IMR-90 (cell line): Measurements from ENCODE around the gene PSEN2. TPM values are rescaled to one million over a fixed set of nuclear protein-coding genes. Genes with fewer than 3 reads are reported as not detected.

Experiments
- ATAC-seq: fragments of 200-7000 bp; cut with Tn5 transposase; 2 replicates; pipeline ENCODE4 v1.9.1; 2020; ENCODE audit warnings: low read depth, mild to moderate bottlenecking, moderate library complexity
- BruUV-seq: library from RNA; stranded (reverse); fragments of 400-500 nt; replicated peaks from 2 replicates; lab custom pipeline; 2021; lab: Mats Ljungman, UMichigan
- CTCF ChIA-PET: fragments of 300-600 bp; formaldehyde crosslinking; extraction: SDS; loops from one replicate; lab custom pipeline; 2021; ENCODE audit warnings: antibody characterized with exemption; lab: Yijun Ruan, JAX
- POLR2A ChIA-PET: fragments of 300-600 bp; sonication (Branson Sonifier 250); formaldehyde crosslinking; loops from one replicate; lab custom pipeline; 2022; ENCODE audit warnings: antibody characterized with exemption; ENCODE audit not compliant: unreplicated experiment; lab: Charles Lee
- DNase-seq: peaks from one replicate; pipeline ENCODE4 v3.0.0; 2013
- H2AFZ ChIP-seq: replicated peaks from 2 replicates; pipeline ENCODE3; 2013; ENCODE audit warnings: low read length, mild to moderate bottlenecking; ENCODE audit not compliant: poor library complexity
- H2AK5ac ChIP-seq: 2 replicates; pipeline ENCODE4 v1.6.1; 2013; ENCODE audit warnings: low read depth, low read length, inconsistent platforms
- H2AK9ac ChIP-seq: replicated peaks from 2 replicates; pipeline ENCODE3; 2013; ENCODE audit warnings: mild to moderate bottlenecking, low read depth, low read length, moderate library complexity; ENCODE audit not compliant: poor library complexity
- H2BK120ac ChIP-seq: 2 replicates; pipeline ENCODE4 v1.6.1; 2013; ENCODE audit warnings: low read depth, low read length, inconsistent platforms
- H2BK15ac ChIP-seq: 3 replicates; pipeline ENCODE4 v1.6.1; 2013; ENCODE audit warnings: low read depth, low read length, inconsistent platforms
- H2BK20ac ChIP-seq: 2 replicates; pipeline ENCODE4 v1.6.1; 2013; ENCODE audit warnings: low read depth, mild to moderate bottlenecking, inconsistent platforms, low read length, moderate library complexity
- H2BK5ac ChIP-seq: 2 replicates; pipeline ENCODE4 v1.6.1; 2013; ENCODE audit warnings: mild to moderate bottlenecking, low read depth, low read length, inconsistent platforms; ENCODE audit not compliant: poor library complexity, severe bottlenecking
- H3K14ac ChIP-seq: replicated peaks from 2 replicates; pipeline ENCODE4 v1.6.1; 2013; ENCODE audit warnings: low read depth, low read length, inconsistent platforms
- H3K18ac ChIP-seq: 2 replicates; pipeline ENCODE4 v1.6.1; 2013; ENCODE audit warnings: low read depth, low read length, control low read depth
- H3K23ac ChIP-seq: 2 replicates; pipeline ENCODE4 v1.6.1; 2013; ENCODE audit warnings: low read depth, low read length, inconsistent platforms
- H3K27ac ChIP-seq: 2 replicates; pipeline ENCODE4 v1.5.1; 2013; ENCODE audit warnings: mild to moderate bottlenecking, control low read depth, low read length; ENCODE audit not compliant: insufficient read depth
- H3K27me3 ChIP-seq: 2 replicates; pipeline ENCODE4 v1.6.1; 2013; ENCODE audit warnings: low read length; ENCODE audit not compliant: control insufficient read depth, insufficient read depth
- H3K36me3 ChIP-seq: 2 replicates; pipeline ENCODE4 v1.6.1; 2013; ENCODE audit warnings: low read length, mixed read lengths; ENCODE audit not compliant: control insufficient read depth, insufficient read depth
- H3K4ac ChIP-seq: 2 replicates; pipeline ENCODE4 v1.6.1; 2013; ENCODE audit warnings: low read depth, low read length, inconsistent platforms
- H3K4me1 ChIP-seq: 2 replicates; pipeline ENCODE4 v1.6.1; 2013; ENCODE audit warnings: low read length, mixed read lengths; ENCODE audit not compliant: control insufficient read depth, insufficient read depth
- H3K4me2 ChIP-seq: 2 replicates; pipeline ENCODE4 v1.6.1; 2013; ENCODE audit warnings: low read depth, mild to moderate bottlenecking, control low read depth, low read length, moderate library complexity
- H3K4me3 ChIP-seq: 2 replicates; pipeline ENCODE4 v1.5.1; 2013; ENCODE audit warnings: low read depth, mild to moderate bottlenecking, control low read depth, low read length, moderate library complexity; ENCODE audit not compliant: insufficient read depth
- H3K56ac ChIP-seq: 2 replicates; pipeline ENCODE4 v1.6.1; 2013; ENCODE audit warnings: low read length, inconsistent platforms; ENCODE audit not compliant: insufficient read depth; ENCODE audit errors: extremely low read depth
- H3K79me1 ChIP-seq, 2 experiments: 2 replicates each; pipeline ENCODE4 v1.6.1; 2013; ENCODE audit warnings: low read length in 2 of 2, inconsistent platforms in 1 of 2, low read depth in 1 of 2
- H3K9ac ChIP-seq: 2 replicates; pipeline ENCODE4 v1.6.1; 2013; ENCODE audit warnings: low read depth, low read length, control low read depth
- H3K9me1 ChIP-seq: 2 replicates; pipeline ENCODE4 v1.6.1; 2013; ENCODE audit warnings: low read length, inconsistent platforms; ENCODE audit not compliant: insufficient read depth
- H3K9me3 ChIP-seq: 2 replicates; pipeline ENCODE4 v1.6.1; 2013; ENCODE audit warnings: low read length; ENCODE audit not compliant: control insufficient read depth, insufficient read depth
- H4K20me1 ChIP-seq: 2 replicates; pipeline ENCODE4 v1.6.1; 2013; ENCODE audit warnings: low read length, inconsistent platforms; ENCODE audit not compliant: insufficient read depth
- H4K5ac ChIP-seq: 2 replicates; pipeline ENCODE4 v1.6.1; 2013; ENCODE audit warnings: mild to moderate bottlenecking, low read depth, low read length, control low read depth
- H4K8ac ChIP-seq, 2 experiments: 2 replicates each; pipeline ENCODE4 v1.6.1; 2013; ENCODE audit warnings: low read depth in 2 of 2, low read length in 2 of 2, control low read depth in 1 of 2, inconsistent platforms in 1 of 2
- H4K91ac ChIP-seq: 2 replicates; pipeline ENCODE4 v1.6.1; 2013; ENCODE audit warnings: low read depth, low read length, inconsistent platforms; ENCODE audit not compliant: insufficient read depth
- BHLHE40 ChIP-seq: fragments of 150-350 bp; IDR thresholded peaks from 2 replicates; pipeline ENCODE4 v1.6.1; 2016; ENCODE audit warnings: mild to moderate bottlenecking, low read depth, low read length
- CEBPB ChIP-seq: IDR thresholded peaks from 2 replicates; pipeline ENCODE4 v1.6.1; 2012; ENCODE audit warnings: low read depth, low read length, improper control_type of control experiment
- CHD1 ChIP-seq: IDR thresholded peaks from 2 replicates; pipeline ENCODE4 v1.6.1; 2012; ENCODE audit warnings: low read depth, low read length, improper control_type of control experiment
- CTCF ChIP-seq: conservative IDR thresholded peaks from 2 replicates; pipeline ENCODE4 v1.5.1; 2012; ENCODE audit warnings: mild to moderate bottlenecking, low read depth, low read length, improper control_type of control experiment
- ELK1 ChIP-seq: fragments of 150-350 bp; IDR thresholded peaks from 2 replicates; pipeline ENCODE4 v1.6.1; 2016; ENCODE audit warnings: low read depth, mild to moderate bottlenecking, low read length, moderate library complexity, borderline replicate concordance
- FOS ChIP-seq: fragments of 150-350 bp; IDR thresholded peaks from 2 replicates; pipeline ENCODE4 v1.6.1; 2016; ENCODE audit warnings: low read depth, low read length
- MAFK ChIP-seq: IDR thresholded peaks from 2 replicates; pipeline ENCODE4 v1.6.1; 2012; ENCODE audit warnings: low read depth, low read length, improper control_type of control experiment
- MAZ ChIP-seq: IDR thresholded peaks from 2 replicates; pipeline ENCODE4 v1.6.1; 2012; ENCODE audit warnings: low read depth, mild to moderate bottlenecking, low read length, improper control_type of control experiment, moderate library complexity, borderline replicate concordance
- MXI1 ChIP-seq: IDR thresholded peaks from 2 replicates; pipeline ENCODE4 v1.6.1; 2012; ENCODE audit warnings: low read depth, mild to moderate bottlenecking, low read length, moderate library complexity, borderline replicate concordance
- NFE2L2 ChIP-seq: fragments of 150-350 bp; IDR thresholded peaks from 2 replicates; pipeline ENCODE4 v1.6.1; 2016; ENCODE audit warnings: low read depth, mild to moderate bottlenecking, low read length
- POLR2A ChIP-seq: IDR thresholded peaks from 2 replicates; pipeline ENCODE4 v1.6.1; 2012; ENCODE audit warnings: mild to moderate bottlenecking, low read depth, low read length
- RAD21 ChIP-seq: IDR thresholded peaks from 2 replicates; pipeline ENCODE4 v1.6.1; 2012; ENCODE audit warnings: low read length, improper control_type of control experiment
- RCOR1 ChIP-seq: IDR thresholded peaks from 2 replicates; pipeline ENCODE4 v1.6.1; 2012; ENCODE audit warnings: mild to moderate bottlenecking, low read length, improper control_type of control experiment; ENCODE audit not compliant: insufficient replicate concordance
- RFX5 ChIP-seq: IDR thresholded peaks from 2 replicates; pipeline ENCODE4 v1.8.0; 2012; ENCODE audit warnings: low read depth, mild to moderate bottlenecking, low read length, moderate library complexity
- SMC3 ChIP-seq: fragments of 150-350 bp; IDR thresholded peaks from 2 replicates; pipeline ENCODE4 v1.6.1; 2016; ENCODE audit warnings: low read depth, mild to moderate bottlenecking, antibody characterized with exemption, low read length, moderate library complexity
- USF2 ChIP-seq: fragments of 150-350 bp; IDR thresholded peaks from 2 replicates; pipeline ENCODE4 v1.6.1; 2017; ENCODE audit warnings: mild to moderate bottlenecking, antibody characterized with exemption, low read length, low read depth
- WGBS, 2 experiments: methylation state at CpG; one replicate each; pipeline versions ENCODE4 v1.1.5 to v1.1.7; 2013; ENCODE audit warnings: missing lambda C conversion rate in 2 of 2; ENCODE audit not compliant: insufficient read length in 1 of 2; ENCODE audit errors: extremely low coverage in 2 of 2; 5-methylcytosine and 5-hydroxymethylcytosine counted together
- dilution Hi-C: fragments of 300-500 bp; cut with HindIII; formaldehyde crosslinking; loops from one replicate; pipeline ENCODE4 v1.14.3; 2018; ENCODE audit warnings: low sequenced_read_pairs; ENCODE audit not compliant: unreplicated experiment
- in situ Hi-C: fragments of 300-500 bp; cut with MboI; formaldehyde crosslinking; loops from 3 replicates; pipeline ENCODE4 v1.14.3; 2019; ENCODE audit warnings: low sequenced_read_pairs, inconsistent platforms, mixed read lengths
- intact Hi-C: fragments of 100-400 bp; cut with micrococcal nuclease; formaldehyde crosslinking; loops from 2 replicates; pipeline ENCODE4 v1.10.0; 2022
- polyA plus RNA-seq, 3 experiments: library from polyadenylated mRNA; depleted of rRNA; stranded (reverse); fragments of >200 nt; gene quantifications; 2 replicates each; pipeline ENCODE4 v1.2.3, GENCODE V29; 2012; ENCODE audit warnings: low replicate concordance in 1 of 3
- total RNA-seq: library from RNA; depleted of rRNA; stranded (reverse); fragments of >200 nt; gene quantifications from 2 replicates; pipeline ENCODE4 v1.2.3, GENCODE V29; 2012

The PSEN2 gene
- total and polyA plus RNA-seq, 2 of the 4 experiments (the other 2 are of a cell fraction), result 15.0 to 24.4 TPM

- no CpG with 5 or more reads among the region's 3 CpGs for WGBS, 2 experiments
- ATAC-seq, result no peak
- in situ Hi-C loops, result no loop called here
These were observed 34.4 kb downstream of the PSEN2 start for GRCh38 chr1:226904772-226905171.

More at GRCh38 chr1:226904772-226905171, 34.4 kb downstream of the PSEN2 start:
- Histone ChIP-seq H3K4me2 (no peak overlapping the region), H2BK15ac (no peak overlapping the region), H3K9me1 (peaks cover 12% of the 10 kb centered on the region; the same call in 1 of the 2 replicates), H3K23ac (no peak overlapping the region), H4K5ac (no peak overlapping the region), H3K36me3 (no peaks in the 10 kb centered on the region), H3K18ac (no peak overlapping the region), H4K8ac (no peak overlapping the region), H2BK120ac (no peak overlapping the region), H3K9ac (no peak overlapping the region), H2AK5ac (no peak overlapping the region), H3K9me3 (no peaks in the 10 kb centered on the region), H3K56ac (no peak overlapping the region), H3K14ac (no peak overlapping the region), H4K20me1 (no peaks in the 10 kb centered on the region), H3K27ac (no peak overlapping the region), H2BK20ac (no peak overlapping the region), H2AFZ (no peak overlapping the region), H3K4ac (no peak overlapping the region), H2AK9ac (no peak overlapping the region), H3K79me1 (no peaks in the 10 kb centered on the region), H4K91ac (no peak overlapping the region), H3K4me3 (no peak overlapping the region), H3K4me1 (peaks cover 4% of the 10 kb centered on the region; the same call in 1 of the 2 replicates), H2BK5ac (no peak overlapping the region), H3K27me3 (no peaks in the 10 kb centered on the region)
- TF ChIP-seq RFX5 (no peak), MAZ (no peak), CHD1 (no peak), RCOR1 (no peak), CEBPB (no peak), MAFK (no peak), FOS (no peak), SMC3 (no peak), BHLHE40 (no peak), RAD21 (no peak), NFE2L2 (no peak), CTCF (no peak), ELK1 (no peak), USF2 (no peak), MXI1 (no peak), POLR2A (no peak)
- DNase-seq, result no peak
- no TSS peak for BruUV-seq
- ChIA-PET CTCF (no interaction called here), POLR2A (no interaction called here)
- dilution Hi-C loops, result no loop called here
- intact Hi-C loops, result loop anchor here (10.0 kb wide), 1 partner anchor 60 kb away; no protein-coding TSS in a partner anchor
